Prostate gland (tissue), 2 donors: ENCODE data around the gene TTYH3.

Experiments used
- CTCF ChIP-seq, 4 experiments: fragments of 200-600 bp in 2 of 4; fragments of 450-650 bp in 2 of 4; sonication (generic) in 2 of 4; IDR thresholded peaks; 1 replicate in 3 of 4; 2 replicates in 1 of 4; pipeline ENCODE4 v1.5.1; 2016 to 2019; ENCODE audit warnings: antibody characterized with exemption in 4 of 4, mild to moderate bottlenecking in 2 of 4, moderate library complexity in 2 of 4
- POLR2AphosphoS5 ChIP-seq: sonication (generic); formaldehyde crosslinking; IDR thresholded peaks from one replicate; pipeline ENCODE4 v1.6.1; 2017; ENCODE audit warnings: antibody characterized with exemption

GRCh38 chr7:2641406-2642393, 9.9 kb downstream of the TTYH3 start:
- TF ChIP-seq CTCF (IDR thresholded peaks at IDR 0.05) (peak in 2 of 4 experiments; percentile 5 to 17), POLR2AphosphoS5 (peak; percentile 93)
